AG10803 (cell line): Measurements from ENCODE around the gene STRBP.
A peak's percentile ranks its signal among the peaks of the same experiment; 100 is the strongest.

Source experiments
- DNase-seq: peaks from one replicate; pipeline ENCODE4 v3.0.0; 2010; ENCODE audit warnings: low read depth
- H3K4me3 ChIP-seq: 2 replicates; pipeline ENCODE4 v1.5.1; 2011; ENCODE audit warnings: mild to moderate bottlenecking, low read length, control low read depth
- CTCF ChIP-seq: conservative IDR thresholded peaks from 2 replicates; pipeline ENCODE4 v1.5.1; 2011; ENCODE audit warnings: mild to moderate bottlenecking, low read length, control low read depth, inconsistent platforms

The STRBP gene

GRCh38 chr9:123268465-123269259 is at the start of gene STRBP:
Gene STRBP, minus strand, starts transcription at chr9:123268586. Its CDS starts 84,452 bp downstream, at chr9:123184134.
- peak within 1 kb of the TSS; percentile 67 for H3K4me3 ChIP-seq
- no peak for TF ChIP-seq CTCF
- peak; percentile 72 for DNase-seq

- no peak overlapping the region for H3K4me3 ChIP-seq
- DNase-seq, result no peak
- no peak for TF ChIP-seq CTCF
These were observed 47.8 kb upstream of the STRBP start for GRCh38 chr9:123316053-123316718.

- no peak for TF ChIP-seq CTCF
- H3K4me3 ChIP-seq, result no peak overlapping the region
- DNase-seq, result no peak
These were observed 47.2 kb upstream of the STRBP start for GRCh38 chr9:123315635-123316034.

GRCh38 chr9:123314617-123315016 is 46.2 kb upstream of the STRBP start:
- H3K4me3 ChIP-seq, result no peak overlapping the region
- no peak for DNase-seq
- TF ChIP-seq CTCF, result no peak

- H3K4me3 ChIP-seq, result no peak overlapping the region
- TF ChIP-seq CTCF, result no peak
- DNase-seq, result no peak
These were observed 44.0 kb upstream of the STRBP start for GRCh38 chr9:123312306-123312877.

GRCh38 chr9:123311250-123311752 is 42.9 kb upstream of the STRBP start:
- no peak overlapping the region for H3K4me3 ChIP-seq
- no peak for DNase-seq
- no peak for TF ChIP-seq CTCF
